ENCODE measurements around the gene FLRT1.
A peak's percentile ranks its signal among the peaks of the same experiment; 100 is the strongest.

The FLRT1 gene

DNA sequence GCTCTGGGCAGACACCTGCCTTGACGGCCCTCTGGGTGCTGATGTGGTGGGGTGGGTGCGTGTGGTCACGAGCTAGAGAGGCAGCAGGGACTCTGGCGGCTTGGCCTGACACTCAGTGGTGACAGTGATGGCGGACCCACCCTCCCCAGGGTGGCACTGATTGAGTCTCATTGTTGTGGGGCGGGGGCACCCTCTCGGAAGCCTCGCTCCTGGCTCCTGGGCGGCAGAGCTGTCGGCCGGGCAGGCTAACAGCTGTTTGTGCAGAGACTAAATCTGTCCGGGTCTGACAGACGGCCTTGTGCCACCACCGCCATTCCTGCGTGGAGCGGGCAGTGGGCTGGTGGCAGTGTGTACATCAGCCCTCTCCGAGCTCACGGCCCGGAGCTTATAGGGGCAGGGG is 15.6 kb downstream of the FLRT1 start:
- DNase-seq: no peak

DNA sequence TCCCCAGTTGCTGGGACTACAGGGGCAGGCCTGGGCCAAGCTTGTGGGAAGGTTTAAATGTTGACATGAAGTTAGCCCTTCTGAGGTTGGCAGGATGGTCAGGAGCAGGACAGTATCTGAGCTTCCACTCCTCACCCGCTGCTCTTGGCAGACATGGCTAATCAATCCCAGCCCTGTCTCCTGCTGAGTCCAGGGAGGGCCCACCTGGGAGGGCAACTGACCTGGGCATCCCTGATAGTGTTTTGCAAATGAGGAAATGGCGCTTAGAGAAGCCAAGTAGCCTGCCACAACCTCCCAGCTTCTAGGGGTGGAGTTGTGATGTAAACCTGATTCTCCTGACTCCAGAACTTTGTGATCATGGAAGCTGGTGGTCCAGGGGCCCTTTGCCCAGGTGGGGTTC is 16.7 kb downstream of the FLRT1 start:
- DNase-seq: no peak

DNA sequence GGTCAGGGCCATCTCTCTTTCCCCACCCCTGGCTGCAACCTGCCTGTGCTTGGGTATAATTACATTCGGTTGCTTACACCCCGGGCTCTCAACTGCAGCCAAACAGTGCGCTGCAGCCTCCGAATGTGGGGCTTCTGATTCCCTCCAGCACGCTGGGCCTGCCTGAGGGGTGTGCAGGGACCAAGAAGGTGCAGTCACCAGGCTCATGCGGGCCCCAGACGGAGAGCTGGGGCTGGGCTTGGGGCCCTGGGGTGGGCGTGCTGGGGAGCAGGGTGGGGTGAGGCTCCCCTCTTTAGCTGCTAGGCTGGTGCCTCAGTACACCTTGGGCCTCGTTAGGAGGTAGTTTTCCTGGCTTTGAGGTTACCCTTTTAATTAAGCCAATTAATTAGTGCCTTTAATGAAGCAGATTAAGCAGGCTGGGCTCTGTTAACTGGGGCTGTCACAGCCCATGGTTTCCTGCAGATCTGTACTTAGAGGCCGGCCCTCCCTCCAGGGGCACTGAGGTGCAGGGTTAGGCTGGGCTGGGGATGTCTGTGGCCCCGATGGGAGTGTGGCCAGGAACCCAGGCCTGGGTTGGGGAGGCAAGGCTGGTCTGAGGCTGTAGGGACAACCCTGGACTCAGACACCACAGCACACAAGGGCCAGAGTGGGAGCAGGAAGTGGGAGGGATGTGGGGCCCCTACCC is 17.3 kb downstream of the FLRT1 start:
- no peak for DNase-seq

DNA sequence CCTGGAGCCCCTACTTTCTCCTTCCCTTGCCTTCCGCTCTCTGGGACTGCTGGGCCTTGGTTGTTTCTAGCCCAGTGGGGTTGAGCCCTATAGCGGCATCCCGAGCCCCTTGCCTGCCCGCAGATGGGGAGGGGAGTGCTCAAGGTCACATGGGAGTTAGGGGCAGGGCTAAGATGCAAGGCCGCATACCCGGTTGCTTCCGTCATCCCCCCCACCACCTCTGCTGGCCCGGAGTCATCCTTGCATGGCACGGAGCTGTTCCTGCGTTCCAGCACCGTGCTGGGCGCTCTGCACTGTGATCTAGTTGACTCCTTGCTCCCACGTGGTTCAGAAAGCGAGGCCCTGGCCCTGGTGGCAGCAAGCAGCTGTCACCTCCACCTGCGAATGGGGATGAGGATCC is 18.0 kb downstream of the FLRT1 start:
- DNase-seq: no peak

DNA sequence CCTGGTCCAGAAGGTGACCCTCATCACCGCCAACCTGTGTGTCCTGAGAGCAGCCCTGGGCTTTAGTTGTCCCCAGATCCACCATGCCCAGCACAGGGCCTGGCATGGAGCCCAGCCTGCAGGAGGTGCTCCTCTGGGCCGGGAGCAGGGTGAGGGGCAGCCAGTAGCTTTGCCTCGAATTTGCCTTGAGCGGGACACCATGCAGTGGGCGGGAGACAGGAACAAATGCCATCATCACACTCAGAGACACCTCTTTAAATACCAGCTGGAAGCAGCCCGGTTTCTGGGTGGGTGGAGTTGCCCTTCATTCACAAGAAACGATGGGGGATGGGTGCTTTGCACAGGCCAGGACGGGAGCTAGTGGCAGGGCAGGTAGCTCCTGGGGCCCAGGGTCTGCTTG is 19.3 kb downstream of the FLRT1 start:
- no peak for DNase-seq

DNA sequence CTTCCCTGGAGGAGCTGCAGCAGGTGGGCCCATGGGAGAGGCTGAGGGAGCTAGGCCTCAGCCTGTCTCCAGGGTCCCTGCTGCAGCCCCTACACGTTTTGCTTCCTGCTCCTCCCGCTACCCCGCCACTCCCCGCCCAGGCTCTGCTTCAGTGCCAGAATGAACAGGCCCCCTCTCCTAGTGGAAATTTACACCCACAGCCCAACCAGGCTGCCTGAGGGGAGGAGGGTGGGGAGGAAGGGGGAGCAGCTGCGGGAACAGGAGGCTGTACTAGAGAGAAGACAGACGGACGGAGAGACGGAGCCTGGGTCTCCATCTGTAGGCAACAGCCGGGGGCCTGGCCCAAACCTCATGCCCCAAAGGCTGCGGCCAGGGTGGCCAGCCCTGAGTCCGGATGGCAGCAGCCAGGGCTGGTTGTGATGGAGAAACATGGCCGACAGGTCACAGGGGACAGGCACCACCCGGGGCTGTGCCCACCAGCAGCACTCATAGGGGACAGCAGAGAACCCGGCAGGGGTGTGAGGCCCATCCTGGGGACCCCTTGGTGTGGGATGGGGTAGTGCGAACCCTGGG is 20.6 kb downstream of the FLRT1 start:
- peak; percentile 79 for DNase-seq

DNA sequence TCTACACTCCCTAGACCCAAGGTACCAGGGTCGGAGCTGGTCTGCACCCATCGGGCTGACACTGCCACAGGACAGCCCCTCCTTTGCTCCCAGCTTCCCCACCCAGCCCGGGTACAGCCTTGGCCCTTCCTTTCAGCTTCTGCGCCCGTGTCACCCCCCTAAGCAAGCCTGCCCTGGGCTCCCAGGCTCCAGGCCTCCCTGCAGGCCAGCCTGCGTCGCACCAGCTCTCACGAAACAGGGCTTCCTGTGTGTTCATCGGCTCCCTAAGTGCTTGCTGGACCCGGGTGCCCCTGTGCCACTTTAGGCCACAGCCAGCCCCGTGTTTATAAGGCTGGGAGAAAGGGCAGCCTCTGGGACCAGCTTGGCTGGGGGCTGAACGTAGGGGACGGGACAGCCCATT is 21.1 kb downstream of the FLRT1 start:
- no peak for DNase-seq

DNA sequence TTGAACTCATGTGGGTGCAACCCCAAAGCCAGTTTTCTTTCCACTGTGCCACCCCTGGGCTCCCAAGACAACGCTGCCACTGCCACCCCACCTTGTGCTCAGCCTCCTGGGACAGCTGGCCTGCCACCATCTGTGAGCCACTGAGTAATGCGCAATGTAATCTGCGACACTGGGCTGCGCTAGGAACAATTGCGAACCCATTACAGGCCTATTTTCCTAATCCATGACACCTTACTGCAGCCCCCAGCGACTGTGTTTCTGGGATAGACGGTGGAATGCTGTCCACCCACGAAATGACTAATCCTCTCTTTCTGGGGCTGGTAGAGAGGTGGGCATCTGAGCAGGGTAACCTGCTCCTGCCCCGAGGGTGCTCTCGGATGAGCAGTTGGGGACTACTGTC is 22.2 kb downstream of the FLRT1 start:
- no peak for DNase-seq

DNA sequence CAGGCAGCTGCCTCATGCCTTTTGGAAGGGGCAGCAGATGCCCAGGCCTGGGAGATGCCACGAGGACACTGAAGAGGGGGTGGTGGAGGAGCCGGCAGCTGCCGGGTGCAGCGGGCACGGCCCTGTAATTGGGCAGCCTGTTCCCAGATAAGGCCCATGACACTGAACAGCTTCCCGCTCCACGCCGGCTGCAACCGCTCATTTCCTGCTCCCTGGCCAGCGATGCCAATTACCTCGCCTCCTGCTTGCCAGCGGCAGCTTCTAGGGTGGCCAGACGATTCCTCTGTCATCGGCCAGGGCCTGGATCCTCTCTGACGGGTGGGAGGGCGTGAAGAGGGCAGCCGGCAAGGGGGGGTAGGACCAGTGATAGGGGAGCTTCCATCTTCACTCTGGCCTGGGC is 22.8 kb downstream of the FLRT1 start:
- DNase-seq: peak; percentile 75

DNA sequence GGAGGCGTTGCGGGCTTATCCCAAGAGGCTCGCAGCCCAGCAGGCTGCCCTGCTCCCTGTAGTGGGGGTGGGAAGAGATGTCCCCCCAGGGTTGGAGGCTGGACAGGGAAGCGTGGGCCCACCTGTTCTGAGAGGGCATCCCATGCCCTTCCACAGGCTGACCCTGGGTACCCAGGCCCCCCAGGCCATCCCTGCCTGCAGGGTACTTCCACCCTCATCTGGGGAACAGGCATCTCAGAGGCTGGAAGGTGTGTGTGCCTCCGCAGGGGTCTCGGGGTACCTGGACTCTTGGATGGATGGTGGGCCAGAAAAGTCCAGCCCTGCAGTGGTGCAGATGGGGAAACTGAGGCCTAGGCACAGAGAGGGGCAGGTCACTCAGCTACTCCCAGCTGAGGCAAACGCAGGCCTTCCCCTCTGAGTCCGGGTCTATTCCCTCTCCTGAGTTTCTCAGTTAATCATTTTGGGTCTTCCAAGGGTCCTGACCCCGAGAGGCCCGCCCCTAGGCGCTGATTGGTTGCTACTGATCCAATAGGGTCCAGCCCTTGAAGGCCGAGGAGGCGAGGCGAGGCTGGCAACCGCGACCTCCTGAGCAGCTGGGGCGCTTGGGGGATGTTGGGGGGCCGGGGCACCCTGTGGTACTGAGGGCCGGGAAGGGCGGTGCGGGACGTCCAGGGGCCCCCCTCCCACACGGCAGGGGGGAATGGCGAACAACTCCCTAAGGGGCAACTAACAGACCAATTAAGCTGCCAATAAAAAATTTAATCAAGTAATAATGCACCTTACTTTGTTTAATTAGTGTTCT is 23.8 kb downstream of the FLRT1 start:
- DNase-seq: no peak

DNA sequence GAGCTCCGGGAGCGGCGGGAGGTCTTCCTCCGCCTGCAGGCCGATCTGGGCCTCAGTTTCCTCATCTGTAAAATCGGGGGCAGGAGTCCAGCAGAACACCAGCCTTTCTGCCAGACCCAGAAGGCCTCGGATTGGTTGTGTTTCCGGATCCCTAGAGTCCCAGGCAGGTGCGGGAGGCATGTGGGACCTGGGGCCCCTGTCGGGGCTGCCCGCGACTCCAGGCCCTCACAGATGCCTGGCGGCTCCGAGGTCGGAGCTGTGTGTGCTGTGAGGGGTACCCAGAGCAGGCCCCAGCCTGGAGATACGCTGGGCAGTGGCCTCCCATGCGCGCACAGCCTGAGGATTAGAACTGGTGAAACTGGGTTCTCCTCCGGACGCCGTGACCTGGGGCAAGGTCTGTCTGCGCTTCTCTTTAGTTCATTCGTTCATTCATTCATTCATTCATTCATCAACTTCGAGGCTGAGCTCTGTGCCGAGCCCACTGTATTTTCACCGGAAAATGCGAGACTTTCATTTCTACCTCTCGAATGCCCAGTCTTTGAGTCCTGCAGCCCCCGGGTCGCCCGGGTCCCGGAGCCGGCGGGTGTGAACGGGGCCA is 24.6 kb downstream of the FLRT1 start:
- no peak for DNase-seq

DNA sequence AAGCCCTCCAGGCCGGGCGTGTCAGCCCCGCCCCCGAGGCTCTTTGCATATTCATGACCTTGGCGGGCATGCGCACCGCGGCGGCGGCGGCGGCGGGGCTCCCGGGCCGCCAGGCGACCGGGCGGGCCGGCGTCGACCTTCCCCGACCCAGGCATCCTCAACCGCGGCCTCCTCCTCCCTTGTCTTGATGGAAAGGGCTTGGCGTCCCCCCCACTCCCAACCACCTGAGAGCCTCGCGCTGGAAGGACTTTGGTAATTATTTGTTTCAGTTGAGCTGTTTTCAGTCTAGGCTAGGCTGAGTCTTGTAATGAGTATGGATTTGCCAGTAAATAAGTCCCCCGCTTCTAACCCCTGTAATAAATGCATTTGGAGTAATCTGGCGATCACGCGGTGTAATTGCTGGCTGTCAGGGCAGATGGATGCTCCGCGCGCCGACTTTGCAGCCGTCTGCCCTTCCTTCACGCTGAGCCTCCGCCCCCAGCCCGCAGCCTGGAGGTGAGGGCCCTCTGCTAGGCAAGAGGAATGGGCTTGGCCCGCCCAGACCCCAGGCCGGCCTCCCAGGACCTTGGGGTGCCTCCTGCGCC is 25.2 kb downstream of the FLRT1 start:
- peak; percentile 58 for DNase-seq

DNA sequence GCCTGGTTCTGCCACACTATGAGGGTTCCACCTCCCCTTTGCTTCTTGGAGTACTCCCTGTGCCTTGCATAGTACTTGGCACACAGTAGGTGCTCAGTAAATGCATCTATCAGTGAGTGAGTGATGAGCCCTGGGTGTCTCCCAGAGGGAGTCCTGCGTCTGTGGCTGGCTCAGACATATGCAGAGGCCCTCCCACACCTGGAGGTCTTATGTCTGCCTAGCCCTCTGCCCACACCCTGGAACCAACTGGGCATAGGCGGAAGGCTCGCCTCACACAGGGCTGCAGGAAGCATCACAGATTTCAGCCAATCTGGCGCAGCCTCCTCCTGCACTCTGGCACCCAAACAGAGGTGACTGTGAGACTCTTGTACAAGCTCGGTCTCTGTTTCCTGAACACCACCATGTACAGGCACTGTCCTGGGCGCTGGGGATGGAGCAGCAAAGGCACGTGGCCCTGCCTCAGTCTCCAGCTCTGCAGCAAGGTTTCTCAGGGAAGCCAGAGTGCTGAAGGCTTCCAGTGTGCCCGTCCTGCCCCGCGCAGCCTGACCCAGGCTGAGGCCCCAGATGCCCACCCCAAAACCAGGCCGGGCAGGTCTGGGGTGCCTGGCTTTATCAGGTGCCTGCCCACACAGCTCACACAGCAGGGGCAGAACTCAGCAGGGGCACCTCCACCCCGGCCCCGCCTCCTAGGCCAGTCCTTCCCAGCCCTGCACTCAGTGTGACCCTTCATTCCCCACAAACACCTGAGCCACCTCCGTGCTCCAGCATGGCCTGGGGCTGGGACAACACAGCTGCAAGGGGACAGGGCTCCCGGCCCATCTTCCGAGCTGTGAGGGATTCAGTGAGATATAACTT is 26.7 kb downstream of the FLRT1 start:
- no peak for DNase-seq

DNA sequence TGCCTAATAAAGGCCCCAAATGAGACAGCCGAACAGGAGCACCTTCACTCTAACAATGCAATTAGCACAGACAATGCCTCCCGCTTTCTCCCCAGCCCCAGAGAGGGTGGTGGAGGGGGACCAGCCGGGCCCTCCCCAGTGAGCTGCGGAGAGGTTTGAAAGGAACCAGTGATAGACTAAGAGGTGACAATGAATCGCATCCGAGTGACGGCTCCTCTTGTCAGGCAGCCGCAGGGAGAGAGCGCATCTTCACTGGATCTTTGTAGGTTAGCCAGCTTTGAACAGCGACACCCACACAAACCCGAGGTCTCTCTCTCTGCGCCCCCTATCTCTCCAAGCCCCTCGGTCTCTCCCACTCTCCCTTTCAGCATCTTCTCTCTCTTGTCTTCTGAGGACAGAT is 28.0 kb downstream of the FLRT1 start:
- no peak for DNase-seq

DNA sequence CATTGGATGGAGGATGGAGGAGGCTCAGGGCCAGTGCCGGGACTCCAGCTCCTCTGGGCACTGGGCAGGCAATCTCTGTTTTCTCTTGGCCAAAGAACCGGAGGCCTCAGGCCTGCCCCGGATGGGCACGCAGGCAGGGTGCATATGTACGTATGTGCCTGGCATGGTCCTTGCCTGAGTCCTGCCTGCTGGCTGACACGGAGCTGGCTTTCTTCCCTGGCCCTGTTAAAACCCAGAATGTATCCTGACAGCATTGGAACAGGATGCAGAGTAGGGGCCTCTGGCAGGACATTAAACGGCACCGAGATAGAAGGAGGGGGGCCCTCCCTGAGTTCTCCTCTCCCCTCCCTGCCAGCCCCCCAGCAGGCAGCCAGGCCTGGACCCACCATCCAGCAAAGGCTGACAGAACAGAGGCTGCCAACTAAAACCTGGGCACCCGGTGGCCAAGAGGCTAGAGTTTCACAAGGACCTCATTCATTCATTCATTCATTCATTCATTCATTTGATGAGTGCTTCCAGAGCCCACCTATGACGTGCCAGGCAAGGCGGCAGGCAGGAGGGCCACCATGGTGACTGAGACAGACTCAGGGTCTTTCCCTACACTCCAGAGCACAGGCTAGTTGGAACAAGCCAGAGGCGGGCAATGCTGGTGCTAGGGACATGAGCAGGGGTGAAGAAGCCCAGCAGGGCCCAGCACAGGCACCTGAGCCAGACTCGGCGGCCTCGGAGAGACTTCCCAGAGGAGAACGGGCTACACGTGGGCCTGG is 28.8 kb downstream of the FLRT1 start:
- DNase-seq: no peak

DNA sequence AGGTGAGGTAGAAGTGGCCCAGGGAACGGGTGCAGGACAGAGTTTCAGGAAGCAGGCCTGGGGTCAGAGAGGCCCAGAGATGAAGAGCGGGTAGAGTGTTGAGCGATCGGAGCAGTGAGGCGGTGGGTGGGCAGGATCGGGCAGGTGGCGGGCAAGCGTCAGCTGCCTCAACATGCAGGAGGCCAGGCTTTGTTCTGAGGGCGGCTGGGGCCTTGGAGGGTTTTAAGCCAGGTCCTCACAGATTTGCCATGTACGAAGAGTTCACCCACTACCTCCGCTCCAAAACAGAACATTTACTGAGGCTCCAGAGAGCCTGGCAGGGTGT is 29.4 kb downstream of the FLRT1 start:
- DNase-seq: no peak

DNA sequence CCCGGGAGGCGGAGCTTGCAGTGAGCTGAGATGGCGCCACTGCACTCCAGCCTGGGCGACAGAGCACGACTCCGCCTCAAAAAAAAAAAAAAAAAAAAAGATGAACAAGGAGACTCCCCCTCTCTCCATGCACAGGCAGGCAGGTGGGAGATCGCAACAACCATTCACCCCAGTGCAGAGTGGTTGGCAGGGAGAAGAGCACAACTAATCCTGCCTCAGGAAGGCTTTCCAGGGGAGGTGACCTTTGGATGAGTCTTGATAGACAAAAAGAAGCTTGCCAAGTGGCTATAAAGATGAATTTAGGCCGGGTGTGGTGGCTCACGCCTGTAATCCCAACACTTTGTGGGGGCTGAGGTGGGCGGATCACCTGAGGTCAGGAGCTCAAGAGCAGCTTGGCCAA is 30.0 kb downstream of the FLRT1 start:
- no peak for DNase-seq

DNA sequence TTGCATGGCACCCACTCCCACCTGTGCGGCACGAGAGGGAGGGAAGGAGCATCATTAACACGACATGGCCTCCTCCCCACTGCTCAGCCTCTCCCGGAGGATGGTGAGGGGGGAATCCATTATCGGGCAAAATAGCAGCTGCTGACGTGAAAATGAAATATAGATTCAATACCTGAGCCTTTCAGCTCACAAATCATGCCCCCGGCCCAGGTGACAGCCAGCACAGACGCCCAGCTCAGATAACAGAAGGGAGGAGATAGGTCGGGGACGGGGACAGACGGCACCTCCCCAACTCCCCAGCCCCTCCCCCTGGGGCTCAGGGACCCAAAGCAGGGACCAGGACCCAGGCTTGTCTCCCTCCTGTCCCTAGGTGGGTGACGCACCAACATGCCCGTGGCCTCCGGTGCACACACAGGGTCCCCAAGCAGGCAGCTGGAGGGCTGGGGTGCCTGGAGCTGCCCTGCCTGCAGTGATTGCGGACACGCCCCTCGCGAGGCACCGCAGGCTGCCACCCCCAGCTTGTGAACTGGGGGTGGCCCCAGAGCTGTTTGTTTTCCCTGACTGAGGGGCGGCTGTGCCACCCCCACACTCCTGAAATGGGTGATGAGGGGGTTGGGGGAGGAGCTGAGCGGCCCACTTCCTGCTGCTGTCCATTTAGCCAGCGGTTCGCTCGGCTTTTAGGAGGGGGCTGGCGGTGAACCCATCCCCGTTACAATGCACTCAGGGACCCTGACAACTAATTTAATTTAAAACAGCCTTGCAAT is 31.7 kb downstream of the FLRT1 start:
- no peak for DNase-seq

DNA sequence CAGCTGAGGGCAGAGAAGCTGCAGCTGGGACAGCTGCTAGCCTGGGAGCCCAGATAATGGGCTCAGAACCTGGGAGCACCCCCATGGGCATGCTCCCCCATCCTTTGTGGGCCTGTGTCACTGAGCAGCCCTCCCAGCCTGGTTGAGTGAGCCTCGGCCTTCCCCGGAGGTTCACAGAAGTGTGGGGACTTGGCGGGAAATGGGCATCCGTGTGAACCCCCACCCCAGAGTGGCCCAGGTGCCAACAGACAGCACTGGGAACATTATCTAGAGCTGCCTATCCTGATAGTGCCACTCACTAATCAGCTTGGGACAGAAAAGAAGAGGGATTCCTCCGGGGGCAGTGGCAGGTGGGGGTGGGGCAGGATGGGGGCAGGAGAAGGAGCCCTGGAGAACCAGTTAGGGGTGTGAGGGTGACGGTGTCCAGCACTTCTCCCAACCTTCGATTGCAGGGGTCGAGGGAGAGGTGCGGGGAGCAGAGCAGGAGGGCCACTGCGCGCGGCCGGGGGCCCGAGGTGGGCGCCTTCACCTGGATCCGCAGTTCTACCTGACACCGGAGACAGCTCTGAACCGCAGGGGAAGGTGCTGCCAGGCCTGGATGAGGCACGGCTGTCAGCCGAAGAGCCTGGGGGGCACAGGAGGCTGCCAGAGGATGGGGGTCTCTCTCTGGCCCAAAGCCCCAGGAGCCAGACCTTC is 33.1 kb downstream of the FLRT1 start:
- no peak for DNase-seq
